HepG2 (cell line): Measurements from ENCODE around the gene PLCB2. TPM values are rescaled to one million over a fixed set of nuclear protein-coding genes. Genes with fewer than 3 reads are reported as not detected.

ENCODE experiments used
- BCLAF1 ChIP-seq: fragments of 450-650 bp; IDR thresholded peaks from 2 replicates; pipeline ENCODE4 v1.6.1; 2017; ENCODE audit warnings: mild to moderate bottlenecking
- CREB1 ChIP-seq, 2 experiments: fragments of 450-650 bp in 1 of 2; IDR thresholded peaks; 2 replicates each; pipeline ENCODE4 v1.6.1; 2016 to 2017; ENCODE audit warnings: control low read depth in 1 of 2, mild to moderate bottlenecking in 1 of 2, missing compliant biosample characterization in 1 of 2, missing genetic modification characterization in 1 of 2
- GABPB1 ChIP-seq: IDR thresholded peaks from 2 replicates; pipeline ENCODE4 v1.6.1; 2016; ENCODE audit warnings: mild to moderate bottlenecking, missing genetic modification reagents, moderate library complexity, missing compliant biosample characterization
- HOXA9 ChIP-seq: sonication (generic); formaldehyde crosslinking; IDR thresholded peaks from 2 replicates; pipeline ENCODE4 v1.8.1; 2022; ENCODE audit warnings: missing genetic modification reagents, mild to moderate bottlenecking, moderate library complexity, borderline replicate concordance
- IKZF5 ChIP-seq: IDR thresholded peaks from 2 replicates; pipeline ENCODE4 v1.6.1; 2018; ENCODE audit warnings: missing genetic modification reagents, mild to moderate bottlenecking, missing compliant biosample characterization
- MTA1 ChIP-seq: sonication (generic); formaldehyde crosslinking; IDR thresholded peaks from 2 replicates; pipeline ENCODE4 v1.4.0; 2020; ENCODE audit warnings: missing genetic modification reagents, mild to moderate bottlenecking, borderline replicate concordance
- MXI1 ChIP-seq: IDR thresholded peaks from 3 replicates; pipeline ENCODE4 v1.6.1; 2012; ENCODE audit warnings: low read depth, low read length, inconsistent platforms, borderline replicate concordance
- NCOR1 ChIP-seq: fragments of 200-600 bp; sonication (generic); IDR thresholded peaks from 2 replicates; pipeline ENCODE4 v1.7.0; 2017; ENCODE audit warnings: antibody characterized with exemption, low read length, borderline replicate concordance
- NONO ChIP-seq, 2 experiments: fragments of 450-650 bp in 1 of 2; sonication (generic) in 1 of 2; formaldehyde crosslinking in 1 of 2; IDR thresholded peaks in 1 of 2; conservative IDR thresholded peaks in 1 of 2; 2 replicates each; pipeline versions ENCODE4 v1.6.1 to v1.8.0; 2017 to 2022; ENCODE audit warnings: mild to moderate bottlenecking in 1 of 2, missing genetic modification reagents in 1 of 2, moderate library complexity in 1 of 2
- PBX3 ChIP-seq: sonication (generic); formaldehyde crosslinking; IDR thresholded peaks from 2 replicates; pipeline ENCODE4 v1.8.1; 2023; ENCODE audit warnings: missing genetic modification reagents, inconsistent platforms, borderline replicate concordance
- RNF2 ChIP-seq: fragments of 450-650 bp; conservative IDR thresholded peaks from 2 replicates; pipeline ENCODE4 v1.6.1; 2016; ENCODE audit warnings: low read depth
- SIN3A ChIP-seq: IDR thresholded peaks from 2 replicates; pipeline ENCODE4 v1.6.1; 2011; ENCODE audit warnings: low read depth, mild to moderate bottlenecking, control low read depth, low read length, borderline replicate concordance
- SRY ChIP-seq: sonication (generic); formaldehyde crosslinking; IDR thresholded peaks from 2 replicates; pipeline ENCODE4 v1.8.0; 2022; ENCODE audit warnings: mild to moderate bottlenecking, missing genetic modification reagents
- ZBTB49 ChIP-seq: sonication (generic); formaldehyde crosslinking; IDR thresholded peaks from 2 replicates; pipeline ENCODE4 v1.4.0; 2020; ENCODE audit warnings: missing genetic modification reagents, borderline replicate concordance
- ZBTB7B ChIP-seq: sonication (generic); formaldehyde crosslinking; IDR thresholded peaks from 2 replicates; pipeline ENCODE4 v1.4.0; 2020; ENCODE audit warnings: missing genetic modification reagents
- ZFP91 ChIP-seq: sonication (generic); formaldehyde crosslinking; IDR thresholded peaks from 2 replicates; pipeline ENCODE4 v1.9.0; 2022; ENCODE audit warnings: missing genetic modification reagents, mild to moderate bottlenecking, borderline replicate concordance
- ZNF264 ChIP-seq: sonication (generic); formaldehyde crosslinking; IDR thresholded peaks from 2 replicates; pipeline ENCODE4 v1.4.0; 2020; ENCODE audit warnings: missing genetic modification reagents
- polyA plus RNA-seq, 8 experiments: library from polyadenylated mRNA; depleted of rRNA in 3 of 8; stranded (reverse) in 7 of 8; unstranded in 1 of 8; fragments of >200 nt; fragmentation: Illumina TruSeq in 4 of 8; extraction: Trizol in 4 of 8; gene quantifications; 2 replicates each; pipeline versions ENCODE4 v1.2.1 to v1.2.3, GENCODE V29; 2011 to 2016; ENCODE audit warnings: low read depth in 4 of 8, missing spikeins in 1 of 8, mixed read lengths in 1 of 8; ENCODE audit not compliant: insufficient read depth in 1 of 8
- total RNA-seq, 5 experiments: library from RNA; depleted of rRNA; stranded (reverse); fragments of >200 nt; fragmentation: Illumina TruSeq; extraction: Trizol; gene quantifications; 2 replicates each; pipeline ENCODE4 v1.2.3, GENCODE V29; 2016; ENCODE audit warnings: low read depth in 1 of 5

Gene PLCB2
- total and polyA plus RNA-seq, 2 of the 13 experiments (the other 11 are each of a cell fraction or from before 2014, with no cell fraction given), result 0.11 TPM; not detected in 1

GRCh38 chr15:40340740-40341400, 33.1 kb upstream of the PLCB2 start, which contains the start of gene CCDC9B (continued):
- no peak for TF ChIP-seq ZBTB49
- TF ChIP-seq GABPB1 (CRISPR knock-in tag), result peak; percentile 45; the same call in 1 of the 2 replicates
- TF ChIP-seq NCOR1, result no peak
- TF ChIP-seq SIN3A, result 0 out of 2 replicates have a peak, but pooled peaks have one; percentile 66
- no peak for TF ChIP-seq CREB1 (IDR thresholded peaks at IDR 0.05)
- no peak for TF ChIP-seq CREB1 (CRISPR knock-in tag; IDR thresholded peaks at IDR 0.05)
- no peak for TF ChIP-seq ZNF264 (CRISPR knock-in tag)
- no peak for TF ChIP-seq RNF2
- no peak for TF ChIP-seq NONO (IDR thresholded peaks at IDR 0.05)
- TF ChIP-seq NONO (CRISPR knock-in tag; conservative IDR thresholded peaks at IDR 0.05), result no peak
- no peak for TF ChIP-seq BCLAF1
- no peak for TF ChIP-seq HOXA9 (CRISPR knock-in tag)
- peak; percentile 70; the same call in 1 of the 2 replicates for TF ChIP-seq ZFP91 (CRISPR knock-in tag)
- TF ChIP-seq SRY (CRISPR knock-in tag), result 0 out of 2 replicates have a peak, but pooled peaks have one; percentile 36
- TF ChIP-seq PBX3, result no peak
- 0 out of 2 replicates have a peak, but pooled peaks have one; percentile 25 for TF ChIP-seq IKZF5 (CRISPR knock-in tag)
- peak; percentile 42; the same call in 1 of the 3 replicates for TF ChIP-seq MXI1
- TF ChIP-seq MTA1, result no peak
- TF ChIP-seq ZBTB7B (CRISPR knock-in tag), result 0 out of 2 replicates have a peak, but pooled peaks have one; percentile 40
